HG02973 (cell line): Measurements from ENCODE around the gene KCNMA1.

Experiments
- ATAC-seq: cut with Tn5 transposase; IDR thresholded peaks from one replicate; pipeline ENCODE4 v1.9.1; 2021; ENCODE audit warnings: moderate library complexity; ENCODE audit not compliant: unreplicated experiment

The KCNMA1 gene

DNA sequence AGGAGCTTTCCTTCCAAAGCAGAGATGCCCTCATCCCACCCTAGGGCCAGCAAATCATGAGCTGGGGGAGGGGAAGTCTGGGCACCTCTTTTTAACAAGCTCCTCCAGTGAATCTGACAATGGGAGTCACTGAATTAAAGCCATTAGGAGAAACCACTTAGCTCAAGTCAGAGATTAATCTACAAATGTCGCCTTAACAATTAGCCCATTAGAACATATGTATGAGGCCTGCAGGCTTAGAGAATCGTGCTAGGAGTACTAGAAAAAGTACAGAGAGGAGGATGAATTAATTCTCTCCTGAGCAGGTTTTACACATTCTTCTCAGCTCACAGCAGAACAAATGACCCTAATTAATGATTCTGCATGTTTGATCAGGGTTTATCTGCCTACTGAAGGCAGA is 381.3 kb downstream of the KCNMA1 start:
- no peak for ATAC-seq

DNA sequence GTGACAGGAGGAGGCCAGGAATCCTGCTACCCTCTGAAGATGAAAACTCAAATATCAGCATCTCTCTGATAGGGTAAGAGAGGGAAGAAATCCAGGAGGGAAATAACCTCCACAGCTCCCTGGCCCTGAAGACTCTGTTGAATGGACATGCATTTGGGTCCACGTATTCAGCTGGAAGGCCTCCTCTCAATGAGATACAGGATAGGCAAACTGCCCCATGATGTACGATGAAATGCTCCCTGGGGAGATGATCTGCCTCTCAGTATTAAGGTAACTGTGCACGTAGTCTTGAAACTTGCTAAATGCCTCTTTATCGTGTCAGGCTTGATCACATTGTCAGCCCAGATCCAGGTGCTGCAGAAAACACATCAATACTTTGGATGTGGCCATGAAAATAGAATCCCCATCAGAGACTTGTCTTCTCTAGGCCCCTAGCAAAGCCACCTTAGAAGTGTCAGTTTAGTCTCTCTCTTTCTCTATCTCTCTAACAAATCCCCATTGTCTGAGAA is 384.0 kb downstream of the KCNMA1 start:
- ATAC-seq, result no peak

DNA sequence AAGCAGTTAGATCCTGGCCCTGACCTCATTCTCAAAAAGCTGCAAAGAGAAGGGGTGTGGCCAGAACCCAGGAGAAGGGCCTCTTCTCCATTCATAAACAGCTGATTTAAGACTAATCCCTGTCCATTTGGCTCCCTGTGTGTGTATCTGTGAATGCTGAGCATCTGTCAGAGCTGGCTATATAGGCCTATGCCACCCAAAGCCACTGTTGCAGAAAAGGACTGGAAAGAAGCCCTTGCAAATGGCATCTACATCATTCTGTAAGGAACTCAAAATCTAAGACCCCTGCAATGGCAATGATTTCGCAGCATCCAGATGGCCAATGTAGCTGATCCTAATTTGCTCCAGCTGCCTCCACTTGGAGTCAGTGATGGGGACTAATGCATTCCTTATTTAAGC is 384.5 kb downstream of the KCNMA1 start:
- ATAC-seq, result no peak

DNA sequence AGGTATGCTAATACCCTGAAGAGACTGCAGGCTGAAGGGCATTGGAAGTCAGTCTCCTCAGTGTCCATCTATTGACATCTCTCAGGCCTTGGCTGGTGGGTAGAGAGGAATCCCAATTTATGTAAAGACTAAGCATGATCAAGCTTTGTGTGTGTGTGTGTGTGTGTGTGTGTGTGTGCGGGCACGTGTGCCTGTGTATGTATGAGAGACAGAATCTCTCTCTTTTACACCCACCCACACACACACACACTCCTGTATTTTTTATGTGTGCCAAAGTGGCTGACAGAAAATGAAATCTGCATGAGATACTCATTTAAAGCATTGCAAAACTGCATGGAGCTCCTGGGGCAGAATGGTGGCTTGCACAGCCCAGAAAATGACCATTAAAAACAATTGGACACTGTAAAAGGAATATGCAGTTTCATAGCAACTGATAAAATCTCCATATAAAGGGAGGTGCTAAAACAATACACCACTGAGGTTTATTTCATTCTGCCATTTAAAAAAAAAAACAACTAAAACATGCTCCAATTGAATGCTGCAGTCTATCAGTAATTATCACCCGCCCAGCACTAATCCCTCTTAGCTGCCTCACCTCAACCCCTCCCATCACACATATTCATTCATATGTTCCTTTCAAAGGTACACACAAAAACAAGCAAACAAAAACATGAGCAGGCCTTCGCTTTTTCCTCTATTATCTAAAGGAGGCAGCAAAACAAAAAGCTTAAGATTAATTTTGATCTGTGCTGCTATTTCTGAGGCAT is 385.0 kb downstream of the KCNMA1 start:
- ATAC-seq, result no peak

DNA sequence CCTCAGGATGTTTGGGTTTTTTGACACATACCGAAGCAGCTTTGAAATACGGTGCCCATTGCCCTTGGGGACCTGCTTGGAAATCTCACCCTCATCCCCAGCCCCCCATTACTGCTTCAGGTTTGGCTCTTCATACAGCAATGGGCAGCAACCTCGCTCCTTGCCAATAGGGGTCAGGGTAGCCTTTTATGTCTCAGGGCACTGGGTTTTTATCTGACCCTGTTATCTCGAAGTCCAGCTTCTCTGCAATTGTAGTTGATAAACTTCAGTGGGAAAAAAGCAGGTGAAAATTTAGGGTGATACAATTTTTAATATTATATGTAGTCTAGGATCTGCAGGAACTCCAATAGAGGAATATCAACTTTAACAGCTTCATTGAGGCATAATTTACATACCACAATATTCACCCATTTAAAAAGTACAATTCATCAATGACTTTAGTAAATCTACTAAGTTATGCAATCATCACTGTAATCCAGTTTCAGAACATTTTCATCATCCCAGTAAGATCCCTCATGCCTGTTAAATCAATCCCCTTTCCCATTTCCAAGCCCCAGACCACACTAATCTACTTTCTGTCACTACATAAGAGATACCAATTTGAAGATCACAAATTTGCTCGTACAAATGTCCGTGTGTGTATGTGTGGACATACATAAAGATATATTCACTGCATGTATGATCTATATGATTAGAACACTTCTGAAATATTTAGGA is 386.2 kb downstream of the KCNMA1 start:
- no peak for ATAC-seq

DNA sequence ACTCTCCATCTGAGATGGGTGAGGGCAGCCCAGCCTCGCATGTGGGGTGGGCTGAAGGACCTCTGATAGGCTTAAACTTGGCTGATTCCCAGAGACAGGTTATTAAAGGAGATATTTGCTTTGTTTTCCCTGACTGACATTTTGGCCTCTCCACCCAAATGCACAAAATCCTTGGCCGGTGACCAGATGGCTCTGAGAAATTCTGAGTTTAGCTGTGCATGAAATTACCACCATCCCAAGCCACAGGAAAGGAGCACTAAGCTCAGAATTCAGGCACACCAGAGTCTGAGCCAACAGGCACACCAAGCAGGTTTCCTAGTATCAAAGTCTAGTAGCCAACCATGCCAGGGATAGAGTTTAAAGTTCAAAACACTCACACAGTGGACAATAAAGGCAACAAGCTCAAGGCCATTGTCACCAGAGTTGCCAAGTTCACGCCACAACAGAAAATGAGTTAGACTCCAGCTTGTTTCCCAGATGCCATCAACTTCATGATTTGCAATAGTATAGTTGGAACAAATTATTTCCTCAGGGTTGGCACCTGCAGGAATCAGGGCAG is 387.6 kb downstream of the KCNMA1 start:
- no peak for ATAC-seq

DNA sequence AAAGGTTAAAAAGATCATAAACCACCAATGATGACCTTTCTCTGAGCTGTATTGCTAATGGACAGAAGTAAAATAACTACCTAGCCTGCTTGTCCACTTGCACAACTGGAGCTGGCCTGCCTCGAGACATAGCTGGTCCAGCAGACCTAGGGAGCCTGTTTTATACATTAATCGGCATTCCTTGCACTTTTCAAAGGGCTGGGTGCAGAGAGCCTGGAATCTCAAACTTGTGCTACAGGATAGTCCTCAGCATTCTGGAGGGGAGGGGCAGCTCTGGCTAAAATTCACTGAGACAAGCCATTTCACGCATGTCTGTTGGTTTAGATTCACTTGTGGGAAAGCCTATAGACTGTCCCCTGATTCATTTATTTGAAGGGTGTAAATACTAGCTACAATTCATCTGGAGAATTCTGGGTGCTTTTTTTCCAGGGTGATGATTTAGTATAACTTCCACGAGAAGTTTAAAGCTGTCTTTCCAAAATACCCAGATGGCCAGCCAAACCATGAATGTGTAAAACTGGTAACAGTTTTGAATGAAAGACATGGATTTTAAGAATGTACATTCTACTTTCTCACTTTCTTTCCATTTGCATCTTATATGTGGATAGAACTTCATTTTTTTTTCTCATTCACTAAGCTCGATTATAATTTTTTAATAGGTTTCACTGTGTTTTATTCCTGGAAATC is 389.4 kb downstream of the KCNMA1 start:
- no peak for ATAC-seq

DNA sequence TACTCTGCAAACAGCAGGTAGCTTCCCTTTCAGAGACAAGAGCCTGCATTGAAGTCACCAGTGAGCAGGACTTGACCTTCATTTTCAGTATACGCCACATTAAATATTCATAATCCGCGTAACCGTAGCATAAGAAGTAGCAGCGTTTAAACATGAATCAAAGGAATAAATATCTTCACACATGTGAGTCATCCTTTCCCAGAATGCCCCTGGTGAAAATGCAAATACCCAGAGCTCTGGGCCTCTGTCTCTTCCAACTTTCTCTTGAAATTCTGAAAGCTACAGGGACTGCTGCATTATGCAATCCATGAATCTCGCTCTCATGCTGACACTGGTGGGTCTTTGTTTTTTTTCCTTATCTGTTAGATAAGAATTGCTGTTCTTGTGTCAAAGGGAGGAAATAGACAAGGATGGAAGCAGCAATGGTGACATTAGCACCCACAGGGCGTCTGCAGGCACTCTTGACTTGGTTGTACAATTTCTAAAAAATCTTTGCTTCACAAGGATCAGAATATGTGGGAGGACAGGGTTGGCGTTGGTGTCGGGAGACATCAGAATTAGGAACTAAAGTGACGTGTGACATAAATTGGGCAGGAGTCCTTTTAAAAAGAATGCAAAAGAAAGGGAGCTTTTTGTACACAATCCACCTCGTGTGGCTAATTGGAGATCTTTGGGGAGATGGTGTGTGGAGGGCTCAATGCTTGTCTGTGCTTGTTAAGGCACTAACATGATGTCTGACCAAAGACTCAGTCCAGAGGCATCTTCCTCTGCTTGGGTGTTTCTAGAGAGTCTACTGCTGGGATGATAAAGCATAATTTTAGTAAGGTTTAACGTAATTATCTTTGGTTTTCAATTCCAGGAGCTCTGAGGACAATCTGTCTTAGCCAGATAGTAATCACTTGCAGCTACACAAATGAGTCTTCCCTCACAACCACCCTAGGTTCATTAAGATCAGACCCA is 390.3 kb downstream of the KCNMA1 start:
- ATAC-seq, result no peak

DNA sequence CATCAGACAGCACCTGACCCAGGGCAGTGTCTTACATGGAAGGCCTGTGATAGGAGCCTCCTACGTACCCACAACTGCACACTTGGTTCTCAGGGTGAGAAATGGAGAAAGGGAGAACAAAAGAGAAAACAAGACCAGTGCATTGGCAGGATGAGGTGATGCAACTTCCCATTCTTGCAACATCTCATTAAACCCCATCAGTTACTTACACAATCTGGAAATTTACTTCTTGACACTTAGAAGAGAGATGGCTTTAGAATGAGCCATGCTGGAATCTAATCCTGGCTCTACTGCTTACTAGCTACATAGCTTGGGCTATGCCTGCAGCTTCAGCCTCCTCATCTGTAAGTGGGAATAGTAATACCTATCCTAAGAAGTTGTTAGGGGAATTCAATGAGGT is 391.7 kb downstream of the KCNMA1 start:
- no peak for ATAC-seq

DNA sequence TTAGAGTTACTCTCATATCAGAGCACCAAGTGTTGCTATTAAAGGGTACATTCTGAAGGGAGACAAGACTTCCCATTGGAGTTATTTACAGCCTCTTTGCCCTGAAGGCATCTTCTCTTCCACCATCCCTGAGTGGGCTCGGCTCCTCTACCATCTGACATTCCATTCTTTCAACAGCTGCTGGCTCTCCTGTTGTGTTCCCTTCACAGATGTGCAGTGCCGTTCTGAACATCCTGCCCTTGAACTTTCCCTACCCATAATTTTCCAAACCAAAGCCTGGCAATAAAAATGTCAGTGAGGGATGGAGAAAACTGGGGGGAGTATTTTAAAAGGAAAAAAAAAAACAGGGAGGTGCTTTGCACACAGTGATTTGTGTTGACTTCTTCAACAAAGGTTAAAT is 392.9 kb downstream of the KCNMA1 start:
- ATAC-seq, result no peak

DNA sequence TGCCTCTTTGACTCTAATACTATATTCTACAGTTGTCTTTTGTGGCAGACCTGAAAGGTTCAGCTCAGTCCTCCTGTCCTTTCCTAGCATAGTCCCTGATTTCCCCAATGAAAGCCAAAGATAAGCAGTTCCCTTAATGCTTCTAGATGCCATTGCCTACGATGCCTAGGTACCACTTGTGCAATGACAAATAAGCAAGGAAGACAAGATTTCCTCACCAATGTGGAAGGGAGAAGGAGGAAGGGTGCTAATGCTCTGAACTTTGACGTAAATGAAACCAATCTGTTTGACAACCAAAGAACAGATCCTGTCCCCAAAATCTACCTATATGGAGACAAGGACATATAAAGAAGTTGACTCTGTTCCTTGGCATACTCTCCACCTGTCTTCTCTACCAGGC is 393.3 kb downstream of the KCNMA1 start:
- no peak for ATAC-seq

DNA sequence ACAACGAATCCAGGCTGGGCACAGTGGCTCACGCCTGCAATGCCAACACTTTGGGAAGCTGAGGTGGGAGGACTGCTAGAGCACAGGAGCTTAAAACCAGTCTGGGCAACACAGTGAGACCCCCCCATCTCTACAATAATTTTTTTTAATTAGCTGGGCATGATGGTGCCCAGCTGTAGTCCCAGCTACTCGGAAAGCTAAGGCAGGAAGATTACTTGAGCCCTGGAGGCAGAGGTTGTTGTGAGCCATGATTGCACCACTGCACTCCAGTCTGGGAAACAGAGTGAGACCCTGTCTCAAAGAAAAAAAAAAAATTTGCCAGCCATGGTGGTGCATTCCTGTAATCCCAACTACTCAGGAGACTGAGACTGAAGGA is 396.3 kb downstream of the KCNMA1 start:
- no peak for ATAC-seq

DNA sequence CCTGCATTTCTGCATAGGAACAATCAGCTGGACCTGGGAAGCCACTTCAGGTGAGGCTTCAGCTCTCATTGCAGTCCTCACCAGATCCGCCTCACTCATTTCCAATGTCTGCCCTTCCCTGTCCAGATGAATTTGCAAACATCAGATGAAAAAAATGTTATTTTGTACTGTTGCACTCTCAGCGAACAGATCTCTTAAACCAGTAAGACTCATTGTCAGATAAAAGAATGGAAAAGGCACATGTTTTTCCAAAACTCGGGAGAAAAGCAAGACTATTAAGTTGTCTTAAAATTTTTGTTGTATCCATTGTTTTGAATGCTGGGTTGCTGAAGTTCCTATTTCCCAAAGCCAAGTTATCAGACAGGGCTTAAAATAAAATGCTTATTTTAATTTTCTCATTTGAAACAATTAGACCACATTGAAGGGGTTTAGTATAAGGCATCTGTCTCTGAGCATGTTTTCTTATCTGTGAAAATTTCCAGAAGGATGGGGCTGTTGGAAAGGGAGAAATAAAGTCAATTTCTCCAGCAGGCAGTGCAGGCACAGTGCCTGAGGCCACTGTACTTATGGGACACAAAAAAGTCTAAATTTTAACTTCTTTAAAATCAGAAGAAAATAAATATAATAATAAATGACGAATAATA is 396.8 kb downstream of the KCNMA1 start:
- ATAC-seq, result no peak

DNA sequence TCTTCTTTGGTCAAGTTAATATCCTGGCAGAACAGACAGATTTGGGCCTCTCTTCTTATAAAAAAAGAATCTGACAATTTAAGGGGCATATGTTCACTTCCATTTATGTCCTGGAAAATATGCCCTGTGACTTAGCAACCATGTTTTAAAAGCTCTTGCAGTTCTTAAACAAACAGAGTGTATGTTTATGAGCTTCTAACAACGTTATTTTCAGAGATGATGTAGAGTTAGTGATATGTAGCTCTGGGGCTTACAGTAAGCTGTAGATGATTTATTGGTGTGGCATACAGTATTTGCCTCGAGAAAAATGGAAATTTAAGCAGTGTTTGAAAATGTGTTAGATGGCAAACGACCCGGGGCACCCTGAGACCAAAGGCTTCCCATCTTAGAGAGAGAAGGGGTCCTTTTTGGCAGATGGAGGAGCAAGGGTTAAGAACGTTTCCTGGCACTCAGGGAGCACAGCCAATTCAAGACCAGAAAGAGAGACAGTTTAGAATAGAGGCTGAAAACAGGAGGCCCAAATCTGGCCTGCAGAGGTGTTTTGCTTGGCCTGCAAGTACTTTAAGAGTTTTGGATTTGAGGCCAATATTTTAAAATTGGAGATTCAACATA is 397.5 kb downstream of the KCNMA1 start:
- ATAC-seq, result no peak

DNA sequence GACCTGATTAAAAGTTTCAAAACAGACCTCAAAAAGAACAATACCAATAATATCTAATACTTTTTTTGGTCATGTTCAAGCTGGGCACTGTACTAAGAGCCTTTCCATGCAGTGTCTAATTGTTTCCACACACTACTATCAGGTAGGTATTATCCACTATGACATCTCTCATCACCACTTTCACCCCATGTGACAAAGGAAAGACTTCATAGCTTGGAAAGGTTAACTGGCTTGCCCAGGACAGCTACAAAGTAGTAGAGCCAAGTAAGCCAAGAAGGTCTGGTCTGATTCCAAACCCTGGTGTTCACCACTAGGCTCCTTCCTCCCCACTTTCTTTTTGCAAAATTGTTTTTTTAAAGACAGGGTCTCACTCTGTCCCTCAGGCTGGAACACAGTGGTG is 400.5 kb downstream of the KCNMA1 start:
- no peak for ATAC-seq

DNA sequence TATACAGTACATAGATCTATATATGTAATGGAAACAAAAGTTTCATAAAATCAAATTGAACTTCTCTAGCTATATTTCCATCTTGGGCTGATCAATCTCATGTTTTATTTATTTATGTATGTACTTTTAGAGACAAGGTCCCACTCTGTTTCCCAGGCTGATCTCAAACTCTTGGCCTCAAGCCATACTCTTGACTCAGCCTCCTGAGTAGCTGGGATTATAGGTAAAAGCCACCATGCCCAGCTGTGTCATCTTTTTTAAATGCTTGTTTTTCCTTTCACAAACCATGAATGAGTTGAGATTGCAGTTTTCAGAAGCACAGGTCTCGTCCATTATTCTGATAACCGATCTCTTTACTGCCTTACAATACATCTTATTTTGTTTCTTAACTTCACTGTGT is 400.9 kb downstream of the KCNMA1 start:
- no peak for ATAC-seq

DNA sequence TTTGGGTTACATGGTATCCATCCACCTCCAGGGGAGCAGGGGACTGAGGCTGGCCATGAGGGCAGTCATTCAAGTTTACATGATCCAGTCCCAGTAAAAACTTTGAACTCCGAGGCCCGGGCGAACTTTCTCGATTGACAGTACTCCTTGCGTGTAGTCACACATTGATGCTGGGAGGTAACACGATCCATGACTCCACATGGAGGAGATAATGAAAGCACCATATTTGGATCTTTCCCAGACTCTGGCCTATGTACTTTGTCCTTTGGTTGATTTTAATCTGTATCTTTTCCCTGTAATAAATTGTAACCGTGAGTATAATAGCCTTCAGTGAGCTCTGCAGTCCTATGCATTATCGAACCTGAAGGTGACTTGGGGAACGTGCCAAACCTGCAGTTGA is 401.6 kb downstream of the KCNMA1 start:
- no peak for ATAC-seq

DNA sequence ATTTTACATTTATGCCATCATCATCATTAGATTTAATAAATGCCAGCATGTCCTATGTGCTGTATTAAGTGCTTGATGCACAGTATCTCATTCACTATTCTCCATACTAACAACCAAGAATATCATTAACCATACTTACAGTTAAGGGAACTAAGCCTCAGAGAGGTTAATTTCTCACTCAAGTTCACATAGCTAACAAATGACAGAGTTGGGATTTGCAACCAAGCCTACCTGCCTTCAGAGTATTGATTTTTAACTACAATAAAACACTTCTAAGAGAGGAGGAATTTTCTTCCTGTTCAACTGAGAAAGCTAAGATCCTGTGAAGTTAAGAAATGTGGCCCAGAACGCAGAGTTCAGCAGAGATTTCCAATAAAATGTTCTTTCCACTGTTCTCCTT is 403.0 kb downstream of the KCNMA1 start:
- ATAC-seq, result no peak

DNA sequence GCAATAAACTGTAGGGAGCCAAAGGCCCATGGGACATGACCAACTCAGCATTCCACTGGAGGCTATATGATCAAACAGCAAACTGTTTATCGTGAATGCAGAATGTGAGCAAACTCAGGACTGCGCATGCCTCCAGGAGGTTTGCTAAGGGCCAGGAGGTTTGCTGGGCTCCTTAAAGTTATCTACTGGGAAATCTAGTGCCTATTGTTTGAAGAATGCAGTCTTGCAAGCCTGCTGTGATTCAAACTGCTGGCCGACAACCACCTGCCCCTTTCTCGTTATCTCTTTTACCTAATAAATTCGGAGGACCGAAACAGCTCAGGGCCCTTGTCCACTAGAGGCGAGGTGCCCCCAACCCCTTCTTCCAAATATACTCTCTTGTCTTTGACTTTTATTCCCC is 404.1 kb downstream of the KCNMA1 start:
- ATAC-seq, result no peak
